HG03342 (cell line): ENCODE results near the gene MAPK8IP3.
A peak's percentile ranks its signal among the peaks of the same experiment; 100 is the strongest.

Source experiments
- ATAC-seq: cut with Tn5 transposase; IDR thresholded peaks from one replicate; pipeline ENCODE4 v1.9.1; 2021; ENCODE audit warnings: mild to moderate bottlenecking, moderate library complexity; ENCODE audit not compliant: unreplicated experiment

The MAPK8IP3 gene

DNA sequence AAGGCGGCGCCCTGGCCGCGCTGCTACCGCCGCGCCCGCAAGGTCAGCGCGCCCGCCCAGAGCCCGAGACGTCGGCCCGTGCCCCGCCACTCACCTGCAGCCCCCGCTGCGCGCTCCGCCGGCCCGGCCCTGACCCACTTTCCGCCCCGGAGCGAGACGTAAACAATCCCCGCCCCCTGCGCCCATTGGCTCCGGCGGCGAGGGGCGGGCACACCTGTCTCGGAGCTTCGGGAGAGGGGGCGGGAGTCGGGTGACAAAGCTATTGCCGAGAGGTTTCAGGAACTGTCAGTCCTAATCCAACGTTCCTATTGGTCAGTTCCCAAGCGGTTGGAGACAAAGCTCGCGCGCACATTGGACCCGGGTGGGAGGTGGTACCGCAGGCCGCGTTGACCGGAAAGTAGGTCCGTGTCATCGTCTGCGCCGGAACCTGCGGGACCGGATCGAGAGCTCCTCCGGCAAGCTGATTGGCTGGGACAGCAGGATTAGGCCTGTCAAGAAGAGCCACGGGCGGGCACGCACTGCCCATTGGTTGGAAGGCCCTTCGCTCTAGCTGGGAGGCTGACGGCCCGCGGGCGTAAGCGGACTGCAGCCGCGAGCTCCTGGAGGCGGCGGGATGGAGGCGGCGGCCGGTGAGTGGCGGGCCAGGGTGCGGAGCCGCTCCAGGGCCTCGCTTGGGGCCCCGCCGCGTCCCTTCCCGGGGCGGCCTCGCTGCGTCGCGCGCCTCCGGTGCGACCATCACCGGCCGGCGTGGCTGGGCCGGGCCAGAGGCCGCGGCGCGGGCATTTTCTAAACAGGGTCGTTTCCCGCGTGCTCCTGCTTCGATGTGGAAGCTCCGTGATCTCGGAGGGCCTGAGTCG is 76.6 kb downstream of the MAPK8IP3 start, which contains the start of the genes NUBP2 and SPSB3:
TSS of gene NUBP2 (plus strand) at position 553 of the 857 bp plus-strand sequence. CDS start at position 614, 61 bp downstream.
TSS of gene SPSB3 (minus strand) at position 164 of the 857 bp plus-strand sequence. CDS start 1,088 bp downstream, outside the sequence.
- ATAC-seq, result peak; percentile 86

DNA sequence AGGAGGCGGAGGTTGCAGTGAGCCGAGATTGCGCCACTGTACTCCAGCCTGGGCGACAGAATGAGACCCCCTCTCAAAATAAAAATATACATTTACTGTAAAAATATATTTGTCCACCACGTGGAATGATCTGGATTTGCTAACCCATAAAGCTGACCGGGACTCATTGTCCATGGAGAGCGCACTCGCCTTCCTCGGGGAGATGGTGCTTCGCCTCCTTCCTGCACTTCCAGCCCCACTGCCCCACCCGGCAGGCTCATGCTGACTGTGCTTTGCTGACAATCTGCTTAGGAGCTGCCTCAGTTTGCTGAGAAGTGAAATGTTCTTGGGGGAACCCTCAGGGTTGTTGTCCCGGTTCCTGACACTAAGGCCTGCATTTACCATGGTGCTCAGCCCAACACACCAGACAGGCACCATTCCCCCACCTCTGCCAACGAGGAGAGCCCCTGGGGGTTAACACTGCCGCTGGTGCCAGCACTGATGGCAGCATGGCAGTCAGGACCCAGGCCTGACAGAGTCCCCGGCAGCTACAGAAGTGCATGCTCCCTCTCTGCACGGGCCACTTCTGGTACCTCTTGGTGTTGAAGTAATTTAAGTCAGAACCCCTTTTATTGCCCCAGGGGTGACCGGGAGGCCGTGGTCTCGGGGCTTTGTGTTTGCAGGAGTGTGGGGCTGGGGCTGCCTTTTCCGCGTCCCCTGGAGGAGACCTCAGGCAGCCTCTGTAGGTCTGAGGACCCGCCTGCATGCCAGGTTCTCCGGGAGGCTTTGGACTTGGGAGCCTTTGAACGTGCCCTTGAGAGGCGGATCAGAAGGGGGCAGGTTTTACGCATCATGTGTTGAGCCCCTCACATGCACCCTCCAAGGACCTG is 79.2 kb downstream of the MAPK8IP3 start:
- no peak for ATAC-seq

DNA sequence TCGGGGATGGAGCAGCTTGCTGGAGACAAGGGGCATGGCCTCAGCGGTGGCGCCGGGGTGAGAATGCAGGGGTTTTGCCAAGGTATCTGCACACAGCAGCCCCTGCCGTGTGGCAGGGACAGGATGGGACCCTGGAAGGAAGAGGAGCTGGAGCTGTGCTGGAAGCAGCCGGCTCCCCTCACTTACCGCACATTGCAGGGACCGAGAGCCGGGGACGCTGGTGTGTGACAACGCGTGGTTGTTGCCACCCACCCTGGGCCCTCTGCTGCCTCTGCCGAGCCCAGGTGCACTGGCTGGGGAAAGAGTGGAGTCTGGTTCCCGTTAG is 79.8 kb downstream of the MAPK8IP3 start:
- no peak for ATAC-seq

DNA sequence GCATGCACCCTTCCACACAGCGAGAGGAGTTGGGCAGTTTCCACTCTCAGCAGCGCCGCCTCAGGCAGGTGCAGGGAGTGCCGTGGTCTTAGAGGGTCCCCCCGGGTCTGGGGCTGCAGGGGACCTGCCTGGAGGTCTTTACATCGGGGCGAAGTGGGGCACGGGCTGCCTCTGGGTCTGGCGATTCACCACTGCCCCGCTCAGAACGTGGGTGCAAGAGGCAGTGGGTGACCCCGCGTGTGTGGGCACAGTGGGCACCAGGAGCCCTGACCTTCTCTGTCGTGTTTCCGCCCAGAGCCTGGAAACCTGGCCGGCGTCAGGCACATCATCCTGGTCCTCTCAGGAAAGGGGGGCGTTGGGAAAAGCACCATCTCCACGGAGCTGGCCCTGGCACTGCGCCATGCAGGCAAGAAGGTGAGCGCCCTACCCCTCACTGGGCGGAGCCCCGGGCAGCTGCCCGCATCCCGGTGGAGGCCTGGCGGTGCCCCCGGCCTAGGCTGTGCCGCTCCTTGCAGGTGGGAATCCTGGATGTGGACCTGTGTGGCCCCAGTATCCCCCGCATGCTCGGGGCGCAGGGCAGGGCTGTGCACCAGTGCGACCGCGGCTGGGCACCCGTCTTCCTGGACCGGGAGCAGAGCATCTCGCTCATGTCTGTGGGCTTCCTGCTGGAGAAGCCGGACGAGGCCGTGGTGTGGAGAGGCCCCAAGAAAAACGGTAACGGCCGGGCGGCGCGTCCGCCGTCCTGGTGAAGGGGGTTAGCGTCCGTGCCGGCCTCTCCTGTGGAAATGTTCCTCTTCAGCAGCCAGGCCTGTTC is 80.5 kb downstream of the MAPK8IP3 start:
- ATAC-seq, result no peak

DNA sequence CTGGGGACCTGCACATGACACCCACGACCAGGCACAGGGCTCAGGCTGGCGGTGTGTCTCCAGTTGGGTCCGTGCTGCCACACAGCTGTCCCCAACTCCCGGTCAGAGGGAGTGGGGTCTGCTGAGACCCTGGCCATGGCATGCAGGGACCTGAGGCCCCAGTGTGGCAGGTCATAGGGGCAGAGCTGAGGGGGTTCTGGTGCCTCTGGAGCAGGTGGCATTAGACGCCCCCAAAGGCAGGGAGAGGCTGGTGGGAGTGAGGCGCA is 81.0 kb downstream of the MAPK8IP3 start:
- no peak for ATAC-seq

DNA sequence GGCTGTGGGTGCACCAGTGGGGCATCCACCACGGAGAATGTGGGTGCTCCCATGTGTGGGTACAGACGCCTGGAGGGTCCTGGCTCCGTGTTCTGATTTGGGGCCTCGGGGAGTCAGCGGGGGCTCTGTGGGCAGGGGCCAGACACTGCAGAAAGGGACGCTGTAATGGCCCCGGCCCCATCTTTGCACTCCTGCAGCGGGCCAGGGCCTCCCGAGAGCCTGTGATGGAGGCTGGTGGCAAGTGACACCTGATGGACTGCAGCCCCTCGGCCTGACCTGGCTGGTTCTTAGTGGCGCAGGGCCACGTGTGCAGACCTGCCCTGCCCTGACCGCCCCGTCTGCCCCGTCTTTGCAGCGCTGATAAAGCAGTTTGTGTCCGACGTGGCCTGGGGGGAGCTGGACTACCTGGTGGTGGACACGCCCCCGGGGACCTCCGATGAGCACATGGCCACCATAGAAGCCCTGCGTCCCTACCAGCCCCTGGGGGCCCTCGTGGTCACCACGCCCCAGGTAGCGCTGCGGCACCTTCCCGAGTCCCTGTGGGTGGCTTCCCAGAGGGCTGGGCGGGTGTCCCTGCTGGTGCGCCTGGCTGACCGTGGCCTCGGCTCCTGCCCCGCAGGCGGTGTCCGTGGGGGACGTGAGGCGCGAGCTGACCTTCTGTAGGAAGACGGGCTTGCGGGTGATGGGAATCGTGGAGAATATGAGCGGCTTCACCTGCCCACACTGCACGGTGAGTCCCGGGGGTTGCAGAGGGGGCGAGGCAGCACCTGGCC is 81.5 kb downstream of the MAPK8IP3 start:
- ATAC-seq, result no peak

DNA sequence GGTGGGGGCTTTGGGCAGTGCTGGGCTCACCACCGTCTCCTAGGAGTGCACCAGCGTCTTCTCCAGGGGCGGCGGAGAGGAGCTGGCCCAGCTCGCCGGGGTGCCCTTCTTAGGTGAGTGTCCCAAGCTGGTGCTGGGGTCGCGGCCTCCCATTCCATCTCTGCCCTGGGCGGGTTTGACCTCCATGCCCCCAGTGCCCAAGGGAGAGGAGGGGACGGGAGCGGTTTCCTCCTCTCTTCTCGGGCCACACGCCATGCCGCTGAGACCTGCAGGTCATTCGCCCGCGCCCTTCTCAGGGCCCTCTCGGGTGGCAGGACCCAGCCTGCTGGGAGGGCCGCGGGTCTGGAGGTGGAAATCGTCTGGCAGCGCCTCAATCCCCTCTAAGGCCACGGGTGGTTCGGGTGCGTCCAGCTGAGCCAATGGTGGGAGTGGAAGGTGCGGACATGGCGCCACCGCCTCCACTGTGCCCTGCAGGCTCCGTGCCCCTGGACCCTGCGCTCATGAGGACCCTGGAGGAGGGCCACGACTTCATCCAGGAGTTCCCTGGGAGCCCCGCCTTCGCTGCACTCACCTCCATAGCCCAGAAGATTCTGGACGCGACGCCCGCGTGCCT is 82.2 kb downstream of the MAPK8IP3 start:
- ATAC-seq, result no peak

DNA sequence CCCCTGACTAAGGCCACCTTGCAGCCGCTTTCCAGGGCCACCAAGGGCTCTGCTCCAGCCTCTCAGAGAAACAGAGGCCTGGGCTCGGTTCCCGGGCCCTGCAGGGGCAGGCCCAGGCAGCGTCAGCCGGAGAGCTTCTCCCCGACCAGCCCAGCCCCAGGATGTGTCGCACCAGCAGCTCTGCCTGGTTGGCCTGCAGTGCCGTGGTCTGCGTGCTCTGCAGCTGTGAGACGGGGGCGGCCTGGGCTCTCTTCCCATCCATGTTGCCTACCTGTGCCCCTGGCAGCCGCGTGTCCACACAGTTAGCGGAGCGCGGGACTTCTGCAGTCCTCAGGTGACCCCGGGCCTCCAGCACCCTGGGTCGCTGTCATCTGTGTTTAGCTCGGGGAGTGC is 82.7 kb downstream of the MAPK8IP3 start:
- no peak for ATAC-seq

DNA sequence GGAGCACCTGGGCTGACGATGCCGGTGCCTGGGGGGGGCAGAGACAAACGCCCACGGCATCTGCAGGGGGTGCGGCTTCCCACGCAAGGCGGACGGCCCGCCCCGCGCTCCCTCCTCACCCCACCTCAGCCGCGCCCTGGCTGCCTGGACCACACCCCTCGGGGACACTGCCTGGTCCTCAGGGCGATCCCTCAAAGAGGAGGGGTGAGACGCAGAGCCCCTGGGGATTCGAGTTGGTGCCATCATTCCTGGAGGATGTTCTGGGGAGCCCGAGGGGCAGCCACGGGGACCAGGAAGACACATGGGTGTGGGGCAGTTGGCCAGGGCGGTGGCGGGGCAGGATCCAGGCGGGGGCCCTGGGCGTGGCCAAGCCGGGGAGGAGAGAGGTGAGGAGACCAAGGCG is 83.6 kb downstream of the MAPK8IP3 start:
- no peak for ATAC-seq

DNA sequence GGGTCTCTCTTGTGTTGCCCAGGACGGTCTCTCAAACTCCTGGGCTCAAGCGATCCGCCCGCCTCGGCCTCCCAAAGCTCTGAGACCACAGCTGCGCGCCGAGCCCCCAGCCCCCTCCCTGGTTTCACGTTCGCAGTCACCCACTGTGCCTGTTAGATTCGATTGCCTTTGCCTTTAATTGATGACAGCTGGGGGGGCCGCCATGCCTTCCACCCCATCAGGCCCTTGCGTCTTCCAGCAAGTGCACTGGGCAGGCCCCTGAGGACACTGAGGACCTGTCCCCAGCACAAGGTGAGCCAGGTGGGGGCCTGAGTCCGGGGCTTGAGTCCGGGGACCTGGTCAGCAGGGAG is 84.2 kb downstream of the MAPK8IP3 start:
- no peak for ATAC-seq

DNA sequence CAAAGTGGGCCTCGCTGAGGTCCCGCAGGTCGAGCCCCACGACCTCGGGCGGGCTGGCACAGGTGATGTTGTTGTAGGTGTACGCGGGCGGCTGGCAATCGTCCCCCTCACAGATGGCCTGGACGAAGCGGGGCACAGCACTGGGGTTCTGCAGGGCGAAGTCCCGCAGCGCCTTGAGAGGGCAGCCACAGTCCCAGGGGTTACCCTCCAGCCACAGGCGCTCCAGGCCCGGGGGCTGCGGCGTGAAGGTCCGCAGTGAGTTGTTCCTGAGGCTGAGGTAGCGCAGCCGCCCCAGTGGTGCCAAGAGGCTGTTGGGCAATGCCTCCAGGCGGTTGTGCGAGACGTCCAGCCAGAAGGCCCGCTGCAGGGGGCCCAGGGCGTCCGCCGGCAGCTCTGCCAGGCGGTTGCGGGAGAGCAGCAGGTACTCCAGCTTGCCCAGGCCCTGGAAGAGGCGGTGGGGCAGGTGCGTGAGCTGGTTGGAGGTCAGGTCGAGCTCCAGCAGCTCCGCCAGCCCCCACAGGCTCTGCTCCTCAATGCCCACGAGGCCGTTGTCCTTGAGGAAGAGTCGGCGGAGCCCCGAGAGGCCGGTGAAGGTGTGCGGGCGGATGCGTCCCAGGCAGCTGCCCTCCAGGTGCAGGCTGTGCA is 84.7 kb downstream of the MAPK8IP3 start:
- no peak for ATAC-seq

DNA sequence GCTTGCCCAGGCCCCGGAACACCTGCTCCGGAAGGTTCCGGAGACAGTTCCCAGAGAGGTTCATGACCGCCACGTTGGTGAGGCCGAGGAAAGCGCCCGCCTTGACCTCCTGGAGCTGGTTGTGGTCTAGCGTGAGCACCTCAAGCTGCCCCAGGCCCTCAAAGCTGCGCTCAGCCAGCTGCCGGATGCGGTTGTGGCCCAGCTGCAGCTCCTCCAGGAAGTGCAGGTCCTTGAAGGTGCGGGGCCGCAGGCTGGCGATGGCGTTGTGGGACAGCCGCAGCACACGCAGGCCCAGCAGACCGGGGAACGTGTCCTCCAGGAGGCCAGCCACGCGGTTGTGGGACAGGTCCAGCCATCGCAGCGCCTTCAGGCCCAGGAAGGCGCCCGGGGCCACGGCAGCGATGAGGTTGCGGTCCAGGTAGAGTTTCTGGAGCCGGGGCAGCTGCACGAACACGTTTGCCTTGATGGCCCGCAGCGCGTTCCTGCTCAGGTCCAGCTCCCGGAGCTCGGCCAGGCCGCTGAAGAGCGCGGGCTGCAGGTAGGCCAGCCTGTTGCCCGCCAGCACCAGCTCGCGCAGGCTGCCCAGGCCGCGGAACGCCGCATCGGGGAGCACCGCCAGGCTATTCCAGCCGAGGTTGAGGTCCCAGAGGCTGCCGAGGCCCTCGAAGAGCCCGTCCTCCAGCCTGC is 85.4 kb downstream of the MAPK8IP3 start:
- ATAC-seq, result no peak

DNA sequence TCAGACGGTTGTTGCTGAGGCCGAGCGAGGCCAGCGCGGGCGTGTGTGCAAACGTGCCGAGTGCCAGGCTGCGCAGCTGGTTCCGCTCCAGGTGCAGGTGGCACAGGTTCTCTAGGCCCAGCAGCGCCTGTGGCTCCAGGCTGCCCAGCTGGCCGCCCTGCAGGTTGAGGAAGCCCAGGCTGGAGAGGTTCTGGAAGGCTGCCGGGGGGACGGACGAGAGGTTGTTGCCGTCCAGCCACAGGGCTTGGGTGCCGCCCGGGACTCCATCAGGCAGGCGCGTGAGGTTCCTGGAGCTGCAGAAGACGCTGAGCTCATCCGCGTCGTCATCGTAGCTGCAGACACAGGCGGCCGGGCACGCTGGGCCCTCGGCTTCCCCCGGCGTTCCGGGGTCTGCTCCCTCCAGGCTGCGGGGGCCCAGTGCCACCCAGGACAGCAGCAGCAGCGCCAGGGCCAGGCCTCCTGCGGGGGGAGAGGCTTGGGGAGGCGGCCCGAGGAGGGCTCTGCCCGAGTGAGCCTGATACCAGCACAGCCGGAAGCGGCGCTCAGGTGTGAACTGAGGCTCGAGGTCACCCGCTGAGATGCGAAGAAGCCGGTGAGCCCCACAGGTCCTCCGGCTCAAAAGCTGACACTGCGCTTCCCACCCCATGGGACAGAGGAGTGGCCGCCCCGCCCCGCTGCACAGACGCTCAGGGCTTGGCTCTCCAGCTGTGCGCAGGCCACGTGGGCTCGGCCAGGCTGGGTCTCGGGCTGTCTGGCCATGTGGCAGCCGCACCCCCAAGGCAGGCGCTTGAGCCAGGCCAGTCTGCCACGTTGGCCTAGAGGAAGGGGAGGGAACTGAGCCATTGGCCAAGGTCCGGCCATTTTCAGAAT is 86.2 kb downstream of the MAPK8IP3 start:
- no peak for ATAC-seq

DNA sequence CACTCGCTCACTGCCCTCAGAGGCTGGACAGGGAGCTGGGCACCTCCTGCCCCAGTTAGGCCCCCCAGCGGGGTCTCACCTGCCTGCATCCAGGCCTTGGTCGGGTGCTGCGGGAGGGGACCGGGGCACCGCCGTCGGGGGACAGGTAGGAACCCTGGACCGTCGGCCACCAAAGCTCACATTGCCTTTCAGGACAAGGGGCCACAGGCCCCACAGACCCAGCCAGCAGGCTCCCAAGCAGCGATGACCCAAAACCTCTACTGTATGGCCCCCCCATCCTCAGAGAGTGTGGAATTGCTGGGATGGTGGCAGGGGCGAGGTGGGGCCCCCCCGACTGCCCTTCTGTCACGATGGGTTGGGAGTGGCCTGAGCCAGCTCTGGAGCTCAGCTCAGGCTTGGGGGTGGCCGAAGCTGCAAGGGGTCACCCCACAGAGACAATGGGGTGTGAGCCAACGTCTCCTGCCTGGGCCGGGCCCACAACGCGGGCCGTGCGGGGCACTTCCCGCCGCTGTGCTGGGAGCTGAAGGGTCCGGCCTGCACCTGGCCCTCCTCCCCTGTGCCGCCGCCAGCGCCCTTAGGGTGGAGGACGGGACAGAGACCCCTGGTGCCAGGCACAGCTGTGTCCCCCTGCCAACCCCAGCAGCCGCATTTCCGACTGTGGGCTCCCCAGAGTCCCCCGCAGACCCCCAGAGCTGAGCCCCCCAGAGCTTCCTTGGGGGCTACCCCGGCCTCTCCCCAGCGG is 87.0 kb downstream of the MAPK8IP3 start:
- ATAC-seq, result no peak

DNA sequence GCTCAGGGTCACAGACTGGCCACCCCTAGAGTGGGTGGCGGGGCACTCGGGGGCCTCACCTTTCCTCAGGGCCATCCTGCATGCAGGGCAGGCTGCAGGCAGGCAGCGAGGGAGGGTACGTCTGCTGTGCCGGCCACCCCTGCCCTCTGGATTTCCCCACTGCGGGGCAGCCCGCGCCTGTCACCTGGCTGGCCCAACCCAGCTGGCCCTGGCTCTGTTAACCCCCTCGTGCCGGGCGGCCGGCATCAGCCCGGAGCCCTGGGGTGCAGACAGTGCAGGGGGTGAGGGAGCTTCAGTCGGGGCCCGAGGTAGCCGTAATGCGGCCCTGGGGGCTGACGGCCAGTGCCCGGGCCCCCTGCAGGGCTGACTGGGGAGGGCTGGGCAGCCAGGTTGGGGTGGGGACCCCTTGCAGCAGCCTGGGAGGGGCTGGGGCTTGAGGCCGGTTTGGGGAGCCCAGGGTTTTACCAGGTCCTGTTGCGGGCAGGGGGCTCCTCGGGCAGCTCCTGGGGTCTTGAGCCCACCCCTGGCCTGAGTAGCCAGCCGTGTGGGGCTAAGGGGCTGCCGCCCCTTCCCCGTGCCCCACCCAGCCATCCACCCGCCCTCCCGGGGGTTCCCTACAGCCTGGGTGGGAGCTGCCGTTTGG is 87.7 kb downstream of the MAPK8IP3 start, which contains the start of gene IGFALS:
TSS of gene IGFALS (minus strand) at position 128 of the 643 bp plus-strand sequence. CDS start at position 75, 53 bp downstream.
- no peak for ATAC-seq

DNA sequence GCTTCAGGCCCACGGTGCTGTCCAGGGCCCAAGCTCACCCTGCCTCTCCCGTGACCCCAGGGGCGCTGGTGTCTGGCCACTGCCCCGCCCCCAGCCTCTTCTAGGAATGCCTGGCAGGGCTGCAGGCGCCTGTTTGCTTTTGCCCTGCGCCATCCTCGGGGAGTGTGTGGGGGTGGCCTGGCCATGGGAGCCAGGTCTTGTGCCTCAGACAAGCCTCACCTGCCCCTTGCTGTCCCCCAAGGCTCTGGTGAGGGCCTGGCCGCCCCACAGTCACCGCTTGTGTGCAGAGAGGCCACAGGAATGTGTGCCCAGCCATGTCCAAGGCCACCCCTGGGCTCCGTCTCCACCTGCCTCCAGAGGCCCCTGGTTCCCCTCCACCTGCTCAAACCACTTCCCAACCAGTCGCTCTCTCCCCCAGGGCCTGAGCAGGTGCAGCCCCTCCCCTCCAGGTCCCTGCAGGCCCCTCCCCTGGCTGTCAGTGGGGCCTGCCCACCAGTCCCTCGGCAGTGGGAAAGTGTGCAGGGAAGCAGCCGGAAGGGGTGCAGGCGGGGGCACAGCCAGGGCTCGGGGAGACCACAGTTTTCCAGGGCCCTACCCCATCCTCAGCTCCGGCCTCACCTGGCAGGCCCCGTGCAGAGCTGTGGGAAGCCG is 88.4 kb downstream of the MAPK8IP3 start:
- no peak for ATAC-seq
